ENCODE results near the gene B3GNT2. TPM values are rescaled to one million over a fixed set of nuclear protein-coding genes. Genes with fewer than 3 reads are reported as not detected.

The B3GNT2 gene
- total and polyA plus RNA-seq, 2 donors (not counting 3 experiments of a cell fraction or from before 2014, with no cell fraction given), result 9.5 to 21.2 TPM

- Histone ChIP-seq H2AFZ (ENCODE audit: low read depth, low read length) (no peak overlapping the region), H3K9ac (replicated peaks; ENCODE audit: extremely low read depth, insufficient read depth, low read length) (no peak overlapping the region), H3K27me3 (ENCODE audit: control insufficient read depth in 2 of 2, insufficient read depth in 2 of 2, low read length in 2 of 2) (peaks cover 7 to 10% of the 10 kb centered on the region in 2 experiments), H3K4me1 (ENCODE audit: control insufficient read depth, extremely low read depth, insufficient read depth, low read length) (peaks cover 10% of the 10 kb centered on the region), H3K27ac (ENCODE audit: insufficient read depth, low read depth, low read length) (no peak overlapping the region), H4K20me1 (replicated peaks; ENCODE audit: control insufficient read depth, extremely low read depth, insufficient read depth, low read length) (no peaks in the 10 kb centered on the region), H3K79me2 (ENCODE audit: control insufficient read depth, insufficient read depth, low read length) (peaks cover 10% of the 10 kb centered on the region), H3K36me3 (ENCODE audit: control insufficient read depth in 2 of 2, extremely low read depth in 1 of 2, insufficient read depth in 2 of 2, low read length in 2 of 2) (no peaks in the 10 kb centered on the region), H3K9me1 (replicated peaks; ENCODE audit: control insufficient read depth, extremely low read depth, insufficient read depth, low read length) (no peaks in the 10 kb centered on the region), H3K9me3 (replicated peaks; ENCODE audit: control insufficient read depth, insufficient read depth, low read length) (no peaks in the 10 kb centered on the region), H3K4me2 (ENCODE audit: insufficient read depth, low read length) (no peak overlapping the region), H3K4me3 (replicated peaks in 1 of 3; ENCODE audit: insufficient read depth in 1 of 3, low read depth in 1 of 3, low read length in 3 of 3) (no peak overlapping the region)
- CTCF ChIA-PET, result no interaction called here
- POLR2A ChIA-PET, result interaction anchor here (0.9 kb wide), 1 partner anchor 8 kb away, joined by 4 read pairs; no protein-coding TSS in a partner anchor
- FAIRE-seq (no peak), DNase-seq (ENCODE audit: low read depth, low spot score) (no peak)
- no peak for TF ChIP-seq JUN (IDR thresholded peaks at IDR 0.05; ENCODE audit: borderline replicate concordance, insufficient read depth, insufficient read length, low read depth)
- no peak for TF ChIP-seq GATA2 (IDR thresholded peaks at IDR 0.05; ENCODE audit: insufficient read depth, insufficient read length, low read depth, low read length)
- no peak for TF ChIP-seq EZH2 (IDR thresholded peaks at IDR 0.05; ENCODE audit: borderline replicate concordance, low read depth, low read length, severe bottlenecking)
- no peak for TF ChIP-seq MYC (IDR thresholded peaks at IDR 0.05; ENCODE audit: low read depth, low read length)
- TF ChIP-seq POLR2A (IDR thresholded peaks at IDR 0.05; ENCODE audit: low read depth, low read length), result no peak
- no peak for TF ChIP-seq POLR2AphosphoS5 (IDR thresholded peaks at IDR 0.05; ENCODE audit: insufficient read depth, low read depth, low read length)
- no peak for TF ChIP-seq FOS (IDR thresholded peaks at IDR 0.05; ENCODE audit: borderline replicate concordance, insufficient read depth, low read length)
- TF ChIP-seq, protein P1, sequence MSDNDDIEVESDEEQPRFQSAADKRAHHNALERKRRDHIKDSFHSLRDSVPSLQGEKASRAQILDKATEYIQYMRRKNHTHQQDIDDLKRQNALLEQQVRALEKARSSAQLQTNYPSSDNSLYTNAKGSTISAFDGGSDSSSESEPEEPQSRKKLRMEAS (IDR thresholded peaks at IDR 0.05; ENCODE audit: insufficient read depth, insufficient read length), result no peak
- TF ChIP-seq, protein P2, sequence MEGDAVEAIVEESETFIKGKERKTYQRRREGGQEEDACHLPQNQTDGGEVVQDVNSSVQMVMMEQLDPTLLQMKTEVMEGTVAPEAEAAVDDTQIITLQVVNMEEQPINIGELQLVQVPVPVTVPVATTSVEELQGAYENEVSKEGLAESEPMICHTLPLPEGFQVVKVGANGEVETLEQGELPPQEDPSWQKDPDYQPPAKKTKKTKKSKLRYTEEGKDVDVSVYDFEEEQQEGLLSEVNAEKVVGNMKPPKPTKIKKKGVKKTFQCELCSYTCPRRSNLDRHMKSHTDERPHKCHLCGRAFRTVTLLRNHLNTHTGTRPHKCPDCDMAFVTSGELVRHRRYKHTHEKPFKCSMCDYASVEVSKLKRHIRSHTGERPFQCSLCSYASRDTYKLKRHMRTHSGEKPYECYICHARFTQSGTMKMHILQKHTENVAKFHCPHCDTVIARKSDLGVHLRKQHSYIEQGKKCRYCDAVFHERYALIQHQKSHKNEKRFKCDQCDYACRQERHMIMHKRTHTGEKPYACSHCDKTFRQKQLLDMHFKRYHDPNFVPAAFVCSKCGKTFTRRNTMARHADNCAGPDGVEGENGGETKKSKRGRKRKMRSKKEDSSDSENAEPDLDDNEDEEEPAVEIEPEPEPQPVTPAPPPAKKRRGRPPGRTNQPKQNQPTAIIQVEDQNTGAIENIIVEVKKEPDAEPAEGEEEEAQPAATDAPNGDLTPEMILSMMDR (IDR thresholded peaks at IDR 0.05; ENCODE audit: extremely low read depth in 1 of 2, insufficient read depth in 1 of 2, low read depth in 1 of 2, low read length in 2 of 2), result no peak
- intact Hi-C loops (cut with micrococcal nuclease) (no loop called here), dilution Hi-C loops (cut with MboI; ENCODE audit: extremely low pct_ligation_motif_present, low sequenced_read_pairs) (no loop called here)
- BruUV-seq (replicated peaks), result no TSS peak
Observed at GRCh38 chr2:62192811-62193210, 3.1 kb upstream of the B3GNT2 start.
